Epithelial cell of esophagus (primary cell): ENCODE results near the gene LCOR.

ENCODE experiments used
- DNase-seq: peaks from one replicate; pipeline ENCODE4 v3.0.0; 2010; ENCODE audit warnings: low read depth
- H3K4me3 ChIP-seq: 2 replicates; pipeline ENCODE4 v1.5.1; 2011; ENCODE audit warnings: mild to moderate bottlenecking, low read length, control low read depth
- TF ChIP-seq, protein P1 (sequence below): IDR thresholded peaks from 2 replicates; pipeline ENCODE4 v1.5.1; 2011; ENCODE audit warnings: low read depth, mild to moderate bottlenecking, low read length, control low read depth, inconsistent platforms; ENCODE audit not compliant: insufficient read depth; ENCODE audit errors: missing control alignments

LCOR gene

GRCh38 chr10:96850113-96850512, 18.0 kb downstream of the LCOR start:
- no peak overlapping the region for H3K4me3 ChIP-seq
- DNase-seq: no peak
- TF ChIP-seq, protein P1, sequence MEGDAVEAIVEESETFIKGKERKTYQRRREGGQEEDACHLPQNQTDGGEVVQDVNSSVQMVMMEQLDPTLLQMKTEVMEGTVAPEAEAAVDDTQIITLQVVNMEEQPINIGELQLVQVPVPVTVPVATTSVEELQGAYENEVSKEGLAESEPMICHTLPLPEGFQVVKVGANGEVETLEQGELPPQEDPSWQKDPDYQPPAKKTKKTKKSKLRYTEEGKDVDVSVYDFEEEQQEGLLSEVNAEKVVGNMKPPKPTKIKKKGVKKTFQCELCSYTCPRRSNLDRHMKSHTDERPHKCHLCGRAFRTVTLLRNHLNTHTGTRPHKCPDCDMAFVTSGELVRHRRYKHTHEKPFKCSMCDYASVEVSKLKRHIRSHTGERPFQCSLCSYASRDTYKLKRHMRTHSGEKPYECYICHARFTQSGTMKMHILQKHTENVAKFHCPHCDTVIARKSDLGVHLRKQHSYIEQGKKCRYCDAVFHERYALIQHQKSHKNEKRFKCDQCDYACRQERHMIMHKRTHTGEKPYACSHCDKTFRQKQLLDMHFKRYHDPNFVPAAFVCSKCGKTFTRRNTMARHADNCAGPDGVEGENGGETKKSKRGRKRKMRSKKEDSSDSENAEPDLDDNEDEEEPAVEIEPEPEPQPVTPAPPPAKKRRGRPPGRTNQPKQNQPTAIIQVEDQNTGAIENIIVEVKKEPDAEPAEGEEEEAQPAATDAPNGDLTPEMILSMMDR: no peak

GRCh38 chr10:96850825-96851224, 18.7 kb downstream of the LCOR start:
- TF ChIP-seq, protein P1: no peak
- H3K4me3 ChIP-seq: no peak overlapping the region
- DNase-seq: peak; percentile 89

GRCh38 chr10:96851281-96851680, 19.2 kb downstream of the LCOR start:
- DNase-seq: no peak
- H3K4me3 ChIP-seq: no peak overlapping the region
- TF ChIP-seq, protein P1: no peak

DNA sequence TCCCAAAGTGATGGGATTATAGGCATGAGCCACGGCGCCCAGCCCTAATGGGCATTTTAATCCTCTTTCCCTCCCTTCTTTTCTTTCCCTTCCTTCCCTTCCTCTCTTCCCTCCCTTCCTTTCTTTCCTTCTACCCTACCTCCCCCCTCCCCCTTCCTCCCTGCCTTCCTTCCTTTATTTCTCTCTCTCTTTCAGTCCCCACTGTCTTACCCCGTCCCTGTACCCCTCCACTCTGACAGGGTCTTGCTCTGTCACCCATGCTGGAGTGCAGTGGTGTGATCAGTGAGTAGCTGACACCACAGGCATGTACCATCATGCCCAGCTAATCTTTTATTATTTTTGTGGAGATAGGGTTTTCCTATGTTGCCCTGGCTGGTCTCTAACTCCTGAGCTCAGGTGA, 24.2 kb downstream of the LCOR start:
- TF ChIP-seq, protein P1: no peak
- no peak overlapping the region for H3K4me3 ChIP-seq
- DNase-seq: peak; percentile 49

DNA sequence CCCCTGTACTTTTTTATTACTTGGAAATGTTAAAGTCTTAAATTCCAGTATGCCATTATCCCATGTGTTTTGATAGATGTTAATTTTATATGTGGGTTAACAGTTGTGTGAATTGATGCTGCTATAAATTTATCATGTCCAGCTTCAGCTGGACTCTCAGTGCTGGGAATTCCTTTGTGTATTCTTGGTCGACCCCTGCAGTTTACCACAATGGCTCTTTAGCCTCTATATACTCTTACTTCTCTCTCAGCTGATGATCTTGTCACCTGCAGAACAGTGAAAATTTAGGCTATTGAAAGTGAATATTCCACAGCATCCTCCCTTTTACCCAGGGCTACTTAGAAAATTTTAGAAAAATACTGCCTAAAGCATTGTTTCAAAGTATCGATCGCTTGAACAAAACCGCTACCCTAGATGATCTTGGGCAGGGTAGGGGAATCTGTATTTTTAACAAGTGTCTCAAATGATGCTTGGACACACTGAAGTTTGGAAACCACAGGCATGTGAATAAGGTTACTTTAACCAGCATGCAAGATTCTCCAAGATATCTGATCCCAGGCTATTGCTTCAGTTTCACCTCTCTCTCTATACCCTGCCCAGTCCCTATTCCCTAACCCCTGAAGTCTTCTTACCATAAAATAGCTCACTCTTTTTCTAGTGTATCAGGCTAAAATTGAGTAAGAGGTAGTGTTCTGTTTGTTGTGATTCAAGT, 25.4 kb downstream of the LCOR start:
- H3K4me3 ChIP-seq: no peak overlapping the region
- no peak for DNase-seq
- TF ChIP-seq, protein P1: no peak

DNA sequence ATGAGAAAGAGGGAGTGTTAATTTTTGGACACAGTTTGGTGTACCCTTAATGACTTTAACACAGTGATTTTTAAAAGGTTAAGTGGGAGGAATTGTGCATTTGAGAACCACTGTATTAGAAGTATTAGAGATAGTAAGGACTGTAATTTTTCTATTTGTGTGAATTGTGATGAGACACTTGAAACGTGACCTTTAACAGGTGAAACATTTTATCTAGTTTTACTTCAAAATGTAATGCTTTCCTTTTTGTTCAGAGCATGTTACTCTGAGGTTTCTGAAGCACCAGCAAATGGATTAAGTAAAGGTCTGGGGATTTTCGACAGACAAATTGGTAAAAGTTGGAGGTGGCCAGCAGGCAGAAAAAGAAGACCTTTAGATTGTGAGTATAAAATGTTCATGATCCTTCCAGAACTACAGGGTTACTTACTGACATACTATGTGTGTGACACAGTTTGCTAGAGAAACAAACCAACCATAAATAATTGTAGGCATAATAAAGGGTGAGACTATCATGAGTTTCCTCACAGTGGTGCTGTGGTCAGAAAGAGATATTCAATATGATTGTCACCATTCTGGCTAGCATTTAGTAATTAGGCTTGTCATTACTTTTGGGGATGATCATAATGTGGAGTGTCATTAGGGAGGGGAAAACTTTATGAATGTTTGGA, 26.1 kb downstream of the LCOR start:
- no peak for DNase-seq
- TF ChIP-seq, protein P1: no peak
- H3K4me3 ChIP-seq: no peak overlapping the region

DNA sequence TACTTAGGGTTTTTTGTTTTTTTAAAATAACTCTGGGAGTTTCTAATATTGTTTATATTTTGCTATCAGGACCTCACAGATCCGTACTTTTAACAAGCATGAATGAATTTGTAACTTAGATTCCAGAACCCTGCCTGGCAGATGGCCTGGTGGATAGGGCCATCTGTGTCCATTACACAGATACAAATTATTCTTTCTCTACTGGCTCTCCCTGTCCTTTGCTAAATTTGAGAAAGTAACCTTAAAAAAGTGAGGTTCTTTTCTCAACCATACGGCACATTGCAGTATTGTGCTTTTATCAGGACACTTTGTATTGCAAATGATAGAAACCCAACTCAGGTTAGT, 26.6 kb downstream of the LCOR start:
- H3K4me3 ChIP-seq: no peak overlapping the region
- DNase-seq: no peak
- TF ChIP-seq, protein P1: no peak
